GM12878 (cell line): ENCODE measurements around the gene THYN1. TPM values are rescaled to one million over a fixed set of nuclear protein-coding genes. Genes with fewer than 3 reads are reported as not detected.

Source experiments
- ATAC-seq: fragments of 200-7000 bp; cut with Tn5 transposase; 3 replicates; pipeline ENCODE4 v1.9.1; 2020; ENCODE audit warnings: mild to moderate bottlenecking, moderate library complexity
- BruUV-seq: library from RNA; stranded (reverse); fragments of 400-500 nt; replicated peaks from 2 replicates; lab custom pipeline; 2021; lab: Mats Ljungman, UMichigan
- CTCF ChIA-PET: fragments of 300-600 bp; sonication (Branson Sonifier 250); formaldehyde crosslinking; extraction: SDS; loops from one replicate; lab custom pipeline; 2021; ENCODE audit warnings: inconsistent platforms; lab: Yijun Ruan, JAX
- POLR2A ChIA-PET: fragments of 350-600 bp; formaldehyde crosslinking; extraction: SDS; loops from one replicate; lab custom pipeline; 2021; ENCODE audit warnings: inconsistent platforms; lab: Charles Lee
- RAD21 ChIA-PET: fragments of 300-600 bp; sonication (Branson Sonifier 250); formaldehyde crosslinking; loops from one replicate; lab custom pipeline; 2023; ENCODE audit warnings: antibody characterized with exemption; ENCODE audit not compliant: unreplicated experiment; lab: Charles Lee
- SMC1A ChIA-PET: fragments of 300-600 bp; sonication (Branson Sonifier 250); formaldehyde crosslinking; loops from one replicate; lab custom pipeline; 2023; ENCODE audit not compliant: unreplicated experiment, uncharacterized antibody; lab: Charles Lee
- DNase-seq: peaks from one replicate; pipeline ENCODE4 v3.0.0-alpha.2; 2011; ENCODE audit warnings: low read depth, low spot score
- FAIRE-seq: peaks from 3 replicates; lab custom pipeline; 2011; peaks lifted over from hg19 to GRCh38; lab: Jason Lieb, UNC
- H2AFZ ChIP-seq: 2 replicates; pipeline ENCODE4 v1.6.0; 2011; ENCODE audit warnings: low read depth, low read length, control low read depth; ENCODE audit not compliant: control insufficient read depth
- H3K27ac ChIP-seq: 2 replicates; pipeline ENCODE4 v1.5.1; 2011; ENCODE audit warnings: control low read depth; ENCODE audit not compliant: control insufficient read depth, insufficient read depth
- H3K27me3 ChIP-seq, 2 experiments: replicated peaks in 1 of 2; 2 replicates each; pipeline versions ENCODE4 v1.6.0 to v1.6.1; 2011; ENCODE audit warnings: low read length in 1 of 2; ENCODE audit not compliant: control insufficient read depth in 2 of 2, insufficient read depth in 2 of 2
- H3K36me3 ChIP-seq, 2 experiments: 2 replicates each; pipeline ENCODE4 v1.5.1; 2011; ENCODE audit warnings: low read length in 1 of 2; ENCODE audit not compliant: control insufficient read depth in 2 of 2, insufficient read depth in 2 of 2
- H3K4me1 ChIP-seq: 2 replicates; pipeline ENCODE4 v1.6.1; 2011; ENCODE audit warnings: mild to moderate bottlenecking, low read length, moderate library complexity, mixed read lengths; ENCODE audit not compliant: control insufficient read depth, insufficient read depth
- H3K4me2 ChIP-seq: 2 replicates; pipeline ENCODE4 v1.6.0; 2011; ENCODE audit warnings: control low read depth; ENCODE audit not compliant: control insufficient read depth, insufficient read depth
- H3K4me3 ChIP-seq: fragments of 200-600 bp; sonication (generic); 2 replicates; pipeline ENCODE4 v1.5.1; 2016
- H3K79me2 ChIP-seq: 2 replicates; pipeline ENCODE4 v1.6.0; 2011; ENCODE audit warnings: low read length; ENCODE audit not compliant: control insufficient read depth, insufficient read depth
- H3K9ac ChIP-seq: 2 replicates; pipeline ENCODE4 v1.8.0; 2011; ENCODE audit warnings: low read length, control low read depth, mixed read lengths; ENCODE audit not compliant: control insufficient read depth, insufficient read depth
- H3K9me3 ChIP-seq: replicated peaks from 3 replicates; pipeline ENCODE4 v1.5.1; 2011; ENCODE audit warnings: mild to moderate bottlenecking, low read length; ENCODE audit not compliant: control insufficient read depth, insufficient read depth
- H4K20me1 ChIP-seq: 2 replicates; pipeline ENCODE4 v1.6.0; 2011; ENCODE audit not compliant: control insufficient read depth, insufficient read depth
- CHD2 ChIP-seq: IDR thresholded peaks from 2 replicates; pipeline ENCODE4 v1.6.1; 2011; ENCODE audit warnings: low read depth, low read length, improper control_type of control experiment, borderline replicate concordance
- HDAC6 ChIP-seq: fragments of 200-600 bp; sonication (generic); IDR thresholded peaks from one replicate; pipeline ENCODE4 v1.8.0; 2017; ENCODE audit warnings: antibody characterized with exemption; ENCODE audit not compliant: unreplicated experiment
- NFYA ChIP-seq: IDR thresholded peaks from 2 replicates; pipeline ENCODE4 v1.6.1; 2011; ENCODE audit warnings: low read depth, mild to moderate bottlenecking, low read length, improper control_type of control experiment, borderline replicate concordance
- RBBP5 ChIP-seq: fragments of 200-600 bp; sonication (generic); conservative IDR thresholded peaks from 2 replicates; pipeline ENCODE4 v1.6.1; 2016
- RUNX3 ChIP-seq: IDR thresholded peaks from 2 replicates; pipeline ENCODE4 v1.6.1; 2012; ENCODE audit warnings: low read length, inconsistent platforms
- ZNF217 ChIP-seq: fragments of 450-650 bp; IDR thresholded peaks from 2 replicates; pipeline ENCODE4 v1.6.1; 2017; ENCODE audit warnings: antibody characterized with exemption, mild to moderate bottlenecking
- ZNF274 ChIP-seq: IDR thresholded peaks from one replicate; pipeline ENCODE4 v1.8.0; 2011; ENCODE audit not compliant: insufficient read length, insufficient read depth
- ZSCAN29 ChIP-seq: fragments of 450-650 bp; IDR thresholded peaks from 2 replicates; pipeline ENCODE4 v1.6.1; 2017; ENCODE audit warnings: mild to moderate bottlenecking, moderate library complexity
- WGBS: methylation state at CpG from one replicate; pipeline ENCODE4 v1.1.6; 2016; ENCODE audit warnings: low lambda C conversion rate; ENCODE audit not compliant: insufficient replicate concordance, insufficient coverage; ENCODE audit errors: missing lambda C conversion rate; 5-methylcytosine and 5-hydroxymethylcytosine counted together
- in situ Hi-C: fragments of 300-500 bp; cut with MboI; formaldehyde crosslinking; loops from 9 replicates; pipeline ENCODE4 v1.14.3; 2018; ENCODE audit warnings: mixed read lengths
- intact Hi-C: fragments of 100-400 bp; cut with micrococcal nuclease; formaldehyde crosslinking; loops from one replicate; pipeline ENCODE4 v1.14.2; 2022; ENCODE audit not compliant: unreplicated experiment
- polyA plus RNA-seq, 11 experiments: library from polyadenylated mRNA; depleted of rRNA in 4 of 11; unstranded in 6 of 11; stranded (reverse) in 5 of 11; fragments of >200 nt; fragmentation: Nextera tagmentation in 4 of 11; fragmentation: Illumina TruSeq in 1 of 11; extraction: Ambion mirVana in 4 of 11; extraction: Trizol in 1 of 11; gene quantifications; 1 replicate in 1 of 11; 2 replicates in 10 of 11; pipeline versions ENCODE4 v1.2.1 to v1.2.3, GENCODE V29; 2011 to 2016; ENCODE audit warnings: inconsistent platforms in 2 of 11, missing spikeins in 2 of 11, low read depth in 1 of 11
- total RNA-seq, 4 experiments: library from RNA; depleted of rRNA in 3 of 4; stranded (reverse); fragments of >200 nt in 3 of 4; fragmentation: Illumina TruSeq in 1 of 4; extraction: Trizol in 1 of 4; gene quantifications; 2 replicates each; pipeline versions ENCODE4 v1.2.1 to v1.2.3, GENCODE V29; 2013 to 2021
- TF ChIP-seq, protein P1 (sequence below): fragments of 150-350 bp; IDR thresholded peaks from 2 replicates; pipeline ENCODE4 v1.6.1; 2016; ENCODE audit warnings: low read depth, low read length

Gene THYN1
- total and polyA plus RNA-seq, 10 of the 15 experiments (the other 5 are each of a cell fraction or from before 2014, with no cell fraction given): 45.7 to 221 (median 96.3) TPM

DNA sequence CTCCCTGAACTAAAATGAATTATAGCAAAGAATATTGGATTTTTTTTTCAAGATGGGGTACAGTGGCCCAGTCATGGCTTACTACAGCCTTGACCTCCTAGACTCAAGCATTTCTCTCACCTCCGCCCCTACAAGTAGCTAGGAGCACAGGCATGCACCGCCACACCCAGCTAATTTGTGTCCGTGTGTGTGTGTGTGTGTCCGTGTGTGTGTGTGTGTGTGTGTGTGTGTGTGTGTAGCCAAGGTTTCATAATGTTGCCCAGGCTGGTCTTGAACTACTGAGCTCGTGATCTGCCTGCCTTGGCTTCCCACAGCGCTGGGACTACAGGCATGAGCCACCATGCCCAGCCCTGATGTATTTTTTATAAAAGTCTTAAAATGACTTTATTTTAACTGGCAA is 12.6 kb downstream of the THYN1 start:
- in situ Hi-C loops (no loop called here), intact Hi-C loops (no loop called here)
- ChIA-PET CTCF (interaction anchor here (1.5 to 1.6 kb wide), 2 partner anchors 11 to 29 kb away, joined by 4 read pairs; no protein-coding TSS in a partner anchor), RAD21 (no interaction called here), POLR2A (no interaction called here), SMC1A (interaction anchor here (2.6 kb wide), 1 partner anchor 12 kb away, joined by 5 read pairs; no protein-coding TSS in a partner anchor)
- no peaks in the 10 kb centered on the region for H3K27me3 ChIP-seq
- DNase-seq: no peak
- no peaks in the 10 kb centered on the region for H3K79me2 ChIP-seq
- no peak for ATAC-seq
- no peak for FAIRE-seq
- TF ChIP-seq ZNF217 (no peak), ZSCAN29 (no peak), RBBP5 (no peak), RUNX3 (no peak), CHD2 (no peak), HDAC6 (no peak), ZNF274 (no peak), NFYA (no peak)
- TF ChIP-seq, protein P1, sequence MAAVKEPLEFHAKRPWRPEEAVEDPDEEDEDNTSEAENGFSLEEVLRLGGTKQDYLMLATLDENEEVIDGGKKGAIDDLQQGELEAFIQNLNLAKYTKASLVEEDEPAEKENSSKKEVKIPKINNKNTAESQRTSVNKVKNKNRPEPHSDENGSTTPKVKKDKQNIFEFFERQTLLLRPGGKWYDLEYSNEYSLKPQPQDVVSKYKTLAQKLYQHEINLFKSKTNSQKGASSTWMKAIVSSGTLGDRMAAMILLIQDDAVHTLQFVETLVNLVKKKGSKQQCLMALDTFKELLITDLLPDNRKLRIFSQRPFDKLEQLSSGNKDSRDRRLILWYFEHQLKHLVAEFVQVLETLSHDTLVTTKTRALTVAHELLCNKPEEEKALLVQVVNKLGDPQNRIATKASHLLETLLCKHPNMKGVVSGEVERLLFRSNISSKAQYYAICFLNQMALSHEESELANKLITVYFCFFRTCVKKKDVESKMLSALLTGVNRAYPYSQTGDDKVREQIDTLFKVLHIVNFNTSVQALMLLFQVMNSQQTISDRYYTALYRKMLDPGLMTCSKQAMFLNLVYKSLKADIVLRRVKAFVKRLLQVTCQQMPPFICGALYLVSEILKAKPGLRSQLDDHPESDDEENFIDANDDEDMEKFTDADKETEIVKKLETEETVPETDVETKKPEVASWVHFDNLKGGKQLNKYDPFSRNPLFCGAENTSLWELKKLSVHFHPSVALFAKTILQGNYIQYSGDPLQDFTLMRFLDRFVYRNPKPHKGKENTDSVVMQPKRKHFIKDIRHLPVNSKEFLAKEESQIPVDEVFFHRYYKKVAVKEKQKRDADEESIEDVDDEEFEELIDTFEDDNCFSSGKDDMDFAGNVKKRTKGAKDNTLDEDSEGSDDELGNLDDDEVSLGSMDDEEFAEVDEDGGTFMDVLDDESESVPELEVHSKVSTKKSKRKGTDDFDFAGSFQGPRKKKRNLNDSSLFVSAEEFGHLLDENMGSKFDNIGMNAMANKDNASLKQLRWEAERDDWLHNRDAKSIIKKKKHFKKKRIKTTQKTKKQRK: no peak
- no peak overlapping the region for H3K4me3 ChIP-seq
- BruUV-seq: no TSS peak
- H3K27ac ChIP-seq: no peak overlapping the region
- no peak overlapping the region for H2AFZ ChIP-seq
- no peak overlapping the region for H3K9ac ChIP-seq
- H3K4me1 ChIP-seq: no peaks in the 10 kb centered on the region
- peaks cover 6% of the 10 kb centered on the region in 2 experiments; a peak in 3 of 4 replicates for H3K36me3 ChIP-seq
- WGBS: 75% methylated on average over 6 of the region's 6 CpGs
- no peak overlapping the region for H3K4me2 ChIP-seq
- H3K9me3 ChIP-seq: no peaks in the 10 kb centered on the region
- H4K20me1 ChIP-seq: no peaks in the 10 kb centered on the region
